ENCODE measurements around the gene TRIM72.
"Not testable (repeated sequence)": the region's sequence is repeated elsewhere in the genome, so short reads cannot be mapped to it uniquely, and the experiment has no call there.

The TRIM72 gene

GRCh38 chr16:31258366-31258765, 44.4 kb downstream of the TRIM72 start:
- DNase-seq = no peak

- no peak for DNase-seq
These were observed 46.4 kb downstream of the TRIM72 start for GRCh38 chr16:31260136-31260931.

- no peak for DNase-seq
These were observed 48.2 kb downstream of the TRIM72 start for GRCh38 chr16:31262084-31262483.

- peak; percentile 31 to 50 for DNase-seq
These were observed 51.7 kb downstream of the TRIM72 start for GRCh38 chr16:31265329-31266245.

- DNase-seq = no peak
These were observed 53.6 kb downstream of the TRIM72 start for GRCh38 chr16:31267332-31268032.

GRCh38 chr16:31268033-31268365, 54.1 kb downstream of the TRIM72 start:
- no peak for DNase-seq

GRCh38 chr16:31268891-31269290, 55.0 kb downstream of the TRIM72 start:
- no peak for DNase-seq

DNA sequence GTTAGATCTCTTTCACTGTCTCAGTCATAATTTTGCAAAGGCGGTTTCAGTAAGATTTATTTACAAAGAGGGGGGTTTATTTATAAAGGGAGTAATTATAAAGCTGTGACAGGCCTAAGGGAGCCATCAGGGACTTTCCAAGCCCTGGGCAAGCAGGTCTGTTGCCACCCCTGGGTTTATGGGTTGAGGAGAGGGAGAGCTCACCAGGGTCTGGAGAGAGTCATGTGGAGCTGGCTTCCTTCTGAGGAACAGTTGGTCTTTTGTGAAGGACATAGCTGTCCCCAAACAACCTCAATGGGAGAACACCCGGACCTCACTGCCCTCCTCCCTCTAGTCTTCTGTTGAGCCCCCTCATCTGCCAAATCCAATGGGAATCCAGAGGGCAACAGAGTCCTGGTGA, 55.6 kb downstream of the TRIM72 start:
- no peak for DNase-seq

GRCh38 chr16:31269973-31270372, 56.1 kb downstream of the TRIM72 start:
- not testable (repeated sequence) for DNase-seq

GRCh38 chr16:31270795-31271194, 56.9 kb downstream of the TRIM72 start:
- no peak for DNase-seq

GRCh38 chr16:31271621-31272190, 57.8 kb downstream of the TRIM72 start:
- no peak for DNase-seq

- no peak for DNase-seq
These were observed 59.3 kb downstream of the TRIM72 start for GRCh38 chr16:31273187-31273586.

GRCh38 chr16:31273676-31274075, 59.8 kb downstream of the TRIM72 start:
- DNase-seq = no peak

DNA sequence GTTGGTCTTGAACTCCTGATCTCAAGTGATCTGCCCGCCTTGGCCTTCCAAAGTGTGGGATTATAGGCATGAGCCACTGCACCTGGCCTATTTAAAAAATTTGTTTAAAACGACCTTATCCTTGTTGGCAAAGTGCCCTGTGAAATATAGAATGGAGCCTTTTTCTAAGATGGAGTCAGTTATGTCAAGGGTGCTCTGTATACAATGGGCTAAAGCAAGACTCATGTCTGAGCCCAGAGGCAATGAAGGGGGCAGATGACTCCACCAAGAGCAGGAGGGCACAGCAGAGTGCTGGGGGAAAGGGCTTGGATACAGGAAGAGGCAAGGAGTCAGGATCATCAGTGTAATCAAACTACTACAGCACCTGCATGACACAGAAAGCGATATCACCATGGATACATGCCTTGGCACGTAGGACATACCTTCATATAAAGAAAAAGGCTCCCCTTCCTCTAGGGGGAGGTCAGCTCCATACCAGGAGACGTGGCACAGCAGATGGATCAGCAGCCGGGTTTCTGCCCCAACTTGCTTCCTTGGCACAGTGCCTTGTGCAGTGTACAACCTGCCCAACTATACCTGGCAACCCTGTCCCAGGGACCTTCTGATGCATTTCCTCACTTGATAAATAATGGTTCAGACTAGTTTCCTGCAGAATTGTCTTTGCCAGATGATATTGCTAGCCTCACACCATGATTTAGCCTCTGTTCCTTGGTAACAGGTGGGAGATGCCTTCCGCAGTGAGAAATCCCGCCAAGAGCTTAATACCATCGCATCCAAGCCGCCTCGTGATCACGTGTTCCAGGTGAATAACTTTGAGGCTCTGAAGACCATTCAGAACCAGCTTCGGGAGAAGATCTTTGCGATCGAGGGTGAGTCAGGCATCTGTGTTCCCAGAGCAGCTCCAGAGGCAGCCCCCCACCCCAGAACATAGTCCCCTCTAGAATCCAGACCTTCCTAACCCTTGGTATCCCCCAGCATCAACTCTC, 61.2 kb downstream of the TRIM72 start:
- DNase-seq = no peak

GRCh38 chr16:31276600-31276999, 62.7 kb downstream of the TRIM72 start:
- DNase-seq = no peak

DNA sequence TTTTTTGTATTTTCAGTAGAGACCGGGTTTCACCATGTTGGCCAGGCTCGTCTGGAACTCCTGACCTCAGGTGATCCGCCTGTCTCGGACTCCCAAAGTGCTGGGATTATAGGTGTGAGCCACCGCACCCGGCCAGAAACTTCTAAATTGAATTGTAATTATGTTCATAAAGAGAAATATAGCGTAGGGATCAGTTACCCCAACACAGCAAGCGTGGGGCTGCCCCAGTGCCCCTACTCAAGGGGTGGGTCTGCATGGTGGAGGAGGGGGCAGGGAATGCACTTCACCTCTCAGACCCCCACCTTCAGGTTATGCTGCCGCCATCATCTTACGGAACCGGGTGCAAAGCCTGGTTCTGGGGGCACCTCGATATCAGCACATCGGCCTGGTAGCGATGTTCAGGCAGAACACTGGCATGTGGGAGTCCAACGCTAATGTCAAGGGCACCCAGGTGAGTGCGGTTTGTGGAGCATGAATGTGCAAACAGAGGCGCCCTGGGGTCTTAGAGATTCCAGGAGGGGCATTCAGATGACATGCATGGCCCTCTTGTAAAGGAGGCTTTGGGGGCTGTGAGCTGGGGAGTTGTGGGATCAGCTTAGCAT, 63.8 kb downstream of the TRIM72 start:
- no peak for DNase-seq

DNA sequence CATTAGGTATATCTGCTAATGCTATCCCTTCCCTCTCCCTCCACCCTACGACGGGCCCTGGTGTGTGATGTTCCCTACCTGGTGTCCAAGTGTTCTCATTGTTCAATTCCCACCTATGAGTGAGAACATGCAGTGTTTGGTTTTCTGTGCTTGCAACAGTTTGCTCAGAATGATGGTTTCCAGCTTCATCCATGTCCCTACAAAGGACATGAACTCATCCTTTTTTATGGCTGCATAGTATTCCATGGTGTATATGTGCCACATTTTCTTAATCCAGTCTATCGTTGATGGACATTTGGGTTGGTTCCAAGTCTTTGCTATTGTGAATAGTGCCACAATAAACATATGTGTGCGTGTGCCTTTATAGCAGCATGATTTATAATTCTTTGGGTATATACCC, 64.9 kb downstream of the TRIM72 start:
- not testable (repeated sequence) for DNase-seq

Data from SW 1271 (cell line).